Measurements from ENCODE around the gene TPGS1.

TPGS1 gene

GRCh38 chr19:495081-495401 lies 12.3 kb upstream of the TPGS1 start:
- no peak overlapping the region for H3K4me3 ChIP-seq (ENCODE audit: low read depth, low read length)

- H3K4me3 ChIP-seq (ENCODE audit: low read depth, low read length): no peak overlapping the region
Measured at GRCh38 chr19:495402-496111, 11.7 kb upstream of the TPGS1 start.

GRCh38 chr19:496112-496665 lies 11.1 kb upstream of the TPGS1 start, which contains the start of gene MADCAM1:
Gene MADCAM1 (plus strand): TSS chr19:496486. CDS start chr19:496500, 14 bp downstream.
- peak within 1 kb of the TSS; percentile 37 for H3K4me3 ChIP-seq (ENCODE audit: low read depth, low read length)

- H3K4me3 ChIP-seq (ENCODE audit: low read depth, low read length): no peak overlapping the region
Measured at GRCh38 chr19:496986-497385, 10.3 kb upstream of the TPGS1 start.

- peak overlapping the region; percentile 43 for H3K4me3 ChIP-seq (ENCODE audit: low read depth, low read length)
Measured at GRCh38 chr19:497491-497868, 9.8 kb upstream of the TPGS1 start.

- H3K4me3 ChIP-seq (ENCODE audit: low read depth, low read length): peak overlapping the region; percentile 43
Measured at GRCh38 chr19:497869-498510, 9.3 kb upstream of the TPGS1 start.

- H3K4me3 ChIP-seq (ENCODE audit: low read depth, low read length): no peak overlapping the region
Measured at GRCh38 chr19:498511-498891, 8.8 kb upstream of the TPGS1 start.

- H3K4me3 ChIP-seq (ENCODE audit: low read depth, low read length): no peak overlapping the region
Measured at GRCh38 chr19:498977-499623, 8.2 kb upstream of the TPGS1 start.

GRCh38 chr19:501646-502045 lies 5.7 kb upstream of the TPGS1 start:
- H3K4me3 ChIP-seq (ENCODE audit: low read depth, low read length): no peak overlapping the region

- no peak overlapping the region for H3K4me3 ChIP-seq (ENCODE audit: low read depth, low read length)
Measured at GRCh38 chr19:504616-505015, 2.7 kb upstream of the TPGS1 start.

- peak overlapping the region; percentile 87 for H3K4me3 ChIP-seq (ENCODE audit: low read depth, low read length)
Measured at GRCh38 chr19:506404-507285, 652 bp upstream of the TPGS1 start.

- peak overlapping the region; percentile 87 for H3K4me3 ChIP-seq (ENCODE audit: low read depth, low read length)
Measured at GRCh38 chr19:508204-509150, 1.2 kb downstream of the TPGS1 start.

GRCh38 chr19:510606-511100 lies 3.4 kb downstream of the TPGS1 start:
- no peak overlapping the region for H3K4me3 ChIP-seq (ENCODE audit: low read depth, low read length)

GRCh38 chr19:511101-511851 lies 4.0 kb downstream of the TPGS1 start:
- no peak overlapping the region for H3K4me3 ChIP-seq (ENCODE audit: low read depth, low read length)

- H3K4me3 ChIP-seq (ENCODE audit: low read depth, low read length): no peak overlapping the region
Measured at GRCh38 chr19:512547-513365, 5.5 kb downstream of the TPGS1 start.

GRCh38 chr19:513368-514165 lies 6.3 kb downstream of the TPGS1 start:
- no peak overlapping the region for H3K4me3 ChIP-seq (ENCODE audit: low read depth, low read length)

- no peak overlapping the region for H3K4me3 ChIP-seq (ENCODE audit: low read depth, low read length)
Measured at GRCh38 chr19:514166-514663, 6.9 kb downstream of the TPGS1 start.

Measured in iPS-11a (cell line).